ENCODE data around the gene ZNF644. TPM values are rescaled to one million over a fixed set of nuclear protein-coding genes. Genes with fewer than 3 reads are reported as not detected.

The ZNF644 gene
- total and polyA plus RNA-seq, 4 experiments from 2014 or later: 53.2 to 76.3 (median 67.5) TPM

DNA sequence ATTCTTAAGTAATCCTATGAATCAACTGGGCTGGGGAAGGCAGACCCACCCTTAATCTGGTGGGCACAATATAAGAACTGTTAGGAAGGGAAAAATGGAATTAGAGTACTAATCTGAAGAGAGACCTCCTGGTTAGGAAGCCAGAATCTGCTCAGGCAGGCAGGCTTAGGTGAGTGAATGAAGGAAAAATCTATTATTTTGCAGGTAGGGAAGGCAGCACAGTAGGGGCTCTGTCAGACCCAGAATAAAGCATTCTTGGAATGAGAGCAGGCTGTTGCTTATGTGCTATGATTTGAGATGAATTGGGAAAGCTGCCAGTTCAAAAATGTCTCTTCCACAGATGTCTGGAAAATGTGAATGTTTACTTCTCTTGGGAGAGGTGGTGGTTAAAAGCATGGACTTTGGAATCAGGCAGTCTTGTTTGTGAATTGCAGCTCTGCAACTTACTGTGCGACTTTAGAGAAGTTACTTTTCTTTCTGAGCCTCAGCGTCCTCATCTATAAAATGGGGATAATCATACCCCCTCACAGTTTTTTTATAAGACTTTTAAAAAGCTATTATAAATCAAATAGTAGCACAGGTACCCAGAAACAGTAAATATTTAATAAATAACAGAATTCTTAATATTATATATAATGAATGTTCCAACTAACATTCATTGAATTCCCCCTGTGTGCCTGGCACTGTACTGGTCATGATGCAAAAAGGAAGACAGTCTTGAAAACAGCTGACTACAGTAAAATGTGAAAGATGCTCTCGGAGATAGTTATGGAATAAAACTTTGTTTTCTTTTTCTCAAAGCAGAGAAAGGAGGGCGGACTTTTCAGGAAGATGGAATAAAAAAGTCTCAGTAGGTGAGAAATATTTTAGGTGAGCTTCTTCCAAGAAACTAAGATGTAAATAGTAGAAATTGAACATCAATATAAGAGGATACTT is 15.3 kb upstream of the ZNF644 start:
- Mint-ChIP-seq H3K4me3 (no peak overlapping the region), H3K9me3 (peaks cover 0 to 12% (median 9%) of the 10 kb centered on the region in 8 donors), H3K36me3 (peaks cover 3 to 5% of the 10 kb centered on the region in 2 donors), H3K4me1 (no peaks in the 10 kb centered on the region), H3K27me3 (peaks cover 15 to 16% of the 10 kb centered on the region in 2 donors), H3K27ac (no peak overlapping the region)
- no peaks in the 10 kb centered on the region for H3K36me3 ChIP-seq (ENCODE audit: insufficient read depth, low read length)
- DNase-seq: no peak
- ChIA-PET CTCF (ENCODE audit: partially characterized antibody) (interaction anchor here (1.7 kb wide), 1 partner anchor 11 kb away, joined by 3 read pairs; no protein-coding TSS in a partner anchor), POLR2A (ENCODE audit: partially characterized antibody) (no interaction called here)
- H3K4me3 ChIP-seq (ENCODE audit: low read length in 2 of 2): no peak overlapping the region
- H3K9me3 ChIP-seq (ENCODE audit: control insufficient read depth in 1 of 2, low read length in 2 of 2): no peaks in the 10 kb centered on the region
- no peak overlapping the region for H3K27ac ChIP-seq (ENCODE audit: low read depth, low read length)
- intact Hi-C loops (cut with micrococcal nuclease): no loop called here
- no peaks in the 10 kb centered on the region for H3K27me3 ChIP-seq (ENCODE audit: insufficient read depth, low read length)
- H3K4me1 ChIP-seq (ENCODE audit: insufficient read depth, low read length): no peaks in the 10 kb centered on the region

DNA sequence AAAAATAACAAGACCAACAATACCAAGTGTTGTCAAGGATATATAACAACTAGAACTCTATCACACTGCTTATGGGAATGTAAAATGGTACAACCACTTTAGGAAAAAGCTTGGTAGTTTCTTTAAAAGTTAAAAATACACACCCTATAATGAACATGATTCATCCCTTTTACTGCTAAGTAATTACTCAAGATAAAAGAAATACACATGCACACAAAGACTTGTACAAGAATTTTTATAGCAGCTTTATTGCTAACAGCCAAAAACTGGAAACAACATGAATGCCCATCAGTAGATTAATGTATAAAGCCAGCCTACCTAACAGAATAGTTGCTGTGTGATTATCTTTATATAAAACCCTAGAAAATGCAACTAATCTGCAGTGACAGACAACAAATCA is 10.5 kb upstream of the ZNF644 start:
- Mint-ChIP-seq H3K27me3 (peaks cover 19 to 21% of the 10 kb centered on the region in 2 donors), H3K4me3 (no peak overlapping the region), H3K27ac (no peak overlapping the region), H3K4me1 (no peaks in the 10 kb centered on the region), H3K36me3 (no peaks in the 10 kb centered on the region), H3K9me3 (no peaks in the 10 kb centered on the region)
- Histone ChIP-seq H3K27ac (ENCODE audit: low read depth, low read length) (no peak overlapping the region), H3K9me3 (ENCODE audit: control insufficient read depth in 1 of 2, low read length in 2 of 2) (no peaks in the 10 kb centered on the region), H3K4me1 (ENCODE audit: insufficient read depth, low read length) (no peaks in the 10 kb centered on the region), H3K27me3 (ENCODE audit: insufficient read depth, low read length) (no peaks in the 10 kb centered on the region), H3K36me3 (ENCODE audit: insufficient read depth, low read length) (no peaks in the 10 kb centered on the region), H3K4me3 (ENCODE audit: low read length in 2 of 2) (no peak overlapping the region)
- POLR2A ChIA-PET (ENCODE audit: partially characterized antibody): no interaction called here
- no peak for DNase-seq
- intact Hi-C loops (cut with micrococcal nuclease): no loop called here
- CTCF ChIA-PET (ENCODE audit: partially characterized antibody): interaction anchor here (0.8 to 1.0 kb wide), 2 partner anchors 9 to 134 kb away, joined by 3 read pairs; no protein-coding TSS in a partner anchor

DNA sequence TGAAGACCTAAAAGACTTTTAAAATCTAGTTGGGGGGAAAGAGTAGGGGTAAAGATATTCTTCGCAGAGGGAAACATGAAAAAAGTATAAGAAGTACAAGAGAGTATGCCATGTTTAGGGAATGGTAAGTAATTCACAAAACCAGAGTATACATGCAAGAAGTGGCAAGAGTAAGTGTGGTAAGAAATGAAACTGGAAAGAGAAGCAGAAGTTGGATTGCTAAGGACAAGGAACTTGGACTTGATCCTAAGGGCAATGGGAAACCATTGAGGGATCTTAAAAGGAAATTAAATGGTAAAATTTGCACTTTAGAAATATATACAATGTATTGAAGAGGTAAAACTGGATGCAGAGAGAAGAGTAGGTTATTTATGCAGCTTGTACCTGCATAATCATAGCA is 9.2 kb upstream of the ZNF644 start:
- DNase-seq: no peak
- Histone ChIP-seq H3K9me3 (ENCODE audit: control insufficient read depth in 1 of 2, low read length in 2 of 2) (no peaks in the 10 kb centered on the region), H3K4me1 (ENCODE audit: insufficient read depth, low read length) (no peaks in the 10 kb centered on the region), H3K4me3 (ENCODE audit: low read length in 2 of 2) (no peak overlapping the region), H3K36me3 (ENCODE audit: insufficient read depth, low read length) (no peaks in the 10 kb centered on the region), H3K27me3 (ENCODE audit: insufficient read depth, low read length) (no peaks in the 10 kb centered on the region), H3K27ac (ENCODE audit: low read depth, low read length) (no peak overlapping the region)
- ChIA-PET POLR2A (ENCODE audit: partially characterized antibody) (no interaction called here), CTCF (ENCODE audit: partially characterized antibody) (no interaction called here)
- intact Hi-C loops (cut with micrococcal nuclease): no loop called here
- peaks cover 0 to 3% (median 0%) of the 10 kb centered on the region in 4 donors for H3K4me1 Mint-ChIP-seq
- H3K27me3 Mint-ChIP-seq: peaks cover 15 to 21% of the 10 kb centered on the region in 2 donors
- H3K4me3 Mint-ChIP-seq: no peak overlapping the region
- no peak overlapping the region for H3K27ac Mint-ChIP-seq
- H3K36me3 Mint-ChIP-seq: no peaks in the 10 kb centered on the region
- no peaks in the 10 kb centered on the region for H3K9me3 Mint-ChIP-seq

DNA sequence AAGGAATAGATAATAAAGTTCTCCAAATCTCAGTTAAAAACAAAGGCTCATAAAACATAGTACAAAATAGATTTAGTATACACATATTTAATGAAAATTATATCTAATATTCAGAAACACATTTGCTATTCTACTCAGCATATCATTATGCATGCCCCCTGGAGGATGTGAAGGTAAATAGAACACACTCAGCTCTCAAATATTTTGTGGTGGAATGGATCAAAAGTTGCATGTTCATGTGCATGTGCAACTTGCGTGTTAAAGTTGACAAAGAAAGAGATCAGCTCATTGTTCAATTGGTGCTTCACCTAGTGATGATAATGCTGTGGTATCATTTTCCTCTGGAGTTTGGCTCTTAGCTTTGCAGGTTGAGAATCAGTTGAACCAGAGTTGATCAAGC is 4.9 kb upstream of the ZNF644 start:
- POLR2A ChIA-PET (ENCODE audit: partially characterized antibody): no interaction called here
- peaks cover 13% of the 10 kb centered on the region for H3K4me1 ChIP-seq (ENCODE audit: insufficient read depth, low read length)
- CTCF ChIA-PET (ENCODE audit: partially characterized antibody): interaction anchor here (0.5 to 2.3 kb wide), 6 partner anchors 8 to 312 kb away, joined by 3 to 10 read pairs (median 3); no protein-coding TSS in a partner anchor
- no peaks in the 10 kb centered on the region for H3K27me3 ChIP-seq (ENCODE audit: insufficient read depth, low read length)
- no peak overlapping the region for H3K4me3 ChIP-seq (ENCODE audit: low read length in 2 of 2)
- H3K36me3 ChIP-seq (ENCODE audit: insufficient read depth, low read length): no peaks in the 10 kb centered on the region
- no peak overlapping the region for H3K4me3 Mint-ChIP-seq
- H3K27ac ChIP-seq (ENCODE audit: low read depth, low read length): no peak overlapping the region
- peaks cover 6 to 9% of the 10 kb centered on the region in 2 donors for H3K27me3 Mint-ChIP-seq
- DNase-seq: peak in 1 of 5 donors; percentile 20
- H3K9me3 ChIP-seq (ENCODE audit: control insufficient read depth in 1 of 2, low read length in 2 of 2): no peaks in the 10 kb centered on the region
- intact Hi-C loops (cut with micrococcal nuclease): loop anchor here (5.0 kb wide), 1 partner anchor 449 kb away; no protein-coding TSS in a partner anchor
- H3K36me3 Mint-ChIP-seq: peaks cover 0 to under 1% of the 10 kb centered on the region in 2 donors
- no peaks in the 10 kb centered on the region for H3K9me3 Mint-ChIP-seq
- no peak overlapping the region for H3K27ac Mint-ChIP-seq
- H3K4me1 Mint-ChIP-seq: peaks cover 12 to 29% (median 16%) of the 10 kb centered on the region in 4 donors

DNA sequence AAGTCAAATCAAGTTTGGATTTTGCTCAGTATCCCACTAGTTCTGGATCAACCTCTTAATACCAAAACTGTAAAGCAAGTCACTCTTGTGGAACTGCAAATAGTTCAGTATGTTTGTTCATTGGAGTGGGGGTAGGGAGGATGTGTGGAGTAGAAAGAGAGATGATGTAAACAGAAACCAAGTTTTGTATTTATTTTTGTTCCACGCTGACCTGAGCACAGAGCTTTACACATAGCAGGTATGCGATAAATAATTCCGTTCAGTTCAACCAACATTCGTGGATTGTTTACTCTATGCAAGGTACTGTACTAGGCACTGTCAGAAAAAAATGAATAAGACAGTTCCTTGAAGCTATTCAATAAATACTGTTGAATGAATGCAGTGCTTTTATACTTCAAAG is 4.5 kb upstream of the ZNF644 start:
- intact Hi-C loops (cut with micrococcal nuclease): loop anchor here (5.0 kb wide), 1 partner anchor 449 kb away; no protein-coding TSS in a partner anchor
- H3K27me3 ChIP-seq (ENCODE audit: insufficient read depth, low read length): no peaks in the 10 kb centered on the region
- Mint-ChIP-seq H3K9me3 (no peaks in the 10 kb centered on the region), H3K27me3 (peaks cover 4 to 6% of the 10 kb centered on the region in 2 donors), H3K27ac (peak overlapping the region in 1 of 7 donors; percentile 41), H3K4me1 (peaks cover 12 to 30% (median 17%) of the 10 kb centered on the region in 4 donors), H3K36me3 (peaks cover 0 to 4% of the 10 kb centered on the region in 2 donors), H3K4me3 (no peak overlapping the region)
- no peak overlapping the region for H3K4me3 ChIP-seq (ENCODE audit: low read length in 2 of 2)
- H3K9me3 ChIP-seq (ENCODE audit: control insufficient read depth in 1 of 2, low read length in 2 of 2): no peaks in the 10 kb centered on the region
- H3K27ac ChIP-seq (ENCODE audit: low read depth, low read length): no peak overlapping the region
- peaks cover 13% of the 10 kb centered on the region for H3K4me1 ChIP-seq (ENCODE audit: insufficient read depth, low read length)
- H3K36me3 ChIP-seq (ENCODE audit: insufficient read depth, low read length): no peaks in the 10 kb centered on the region
- POLR2A ChIA-PET (ENCODE audit: partially characterized antibody): no interaction called here
- CTCF ChIA-PET (ENCODE audit: partially characterized antibody): interaction anchor here (0.5 to 2.3 kb wide), 6 partner anchors 8 to 311 kb away, joined by 3 to 10 read pairs (median 3); no protein-coding TSS in a partner anchor
- no peak for DNase-seq

DNA sequence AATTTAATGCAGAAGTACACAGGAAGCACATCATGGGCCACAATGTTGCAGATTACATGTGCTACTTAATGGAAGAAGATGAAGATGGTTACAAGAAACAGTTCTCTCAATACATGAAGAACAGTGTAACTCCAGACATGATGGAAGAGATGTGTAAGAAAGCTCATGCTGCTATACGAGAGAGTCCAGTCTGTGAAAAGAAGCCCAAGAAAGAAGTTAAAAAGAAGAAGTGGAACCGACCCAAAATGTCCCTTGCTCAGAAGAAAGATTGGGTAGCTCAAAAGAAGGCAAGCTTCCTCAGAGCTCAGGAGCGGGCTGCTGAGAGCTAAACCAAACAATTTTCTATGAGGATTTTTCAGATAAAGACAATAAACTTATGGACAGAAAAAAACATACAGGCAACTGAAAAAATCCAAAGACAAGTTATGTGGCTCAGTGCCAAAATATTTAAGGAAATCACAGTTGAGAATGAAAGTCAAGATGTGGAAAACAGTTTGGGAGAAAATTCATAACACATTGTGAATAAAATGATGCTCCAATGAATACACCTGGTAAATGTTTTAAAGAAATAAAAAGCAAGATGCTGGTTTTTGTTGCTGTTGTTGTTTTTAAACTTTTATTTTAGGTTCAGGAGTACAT is 2.8 kb upstream of the ZNF644 start:
- Histone ChIP-seq H3K4me3 (ENCODE audit: low read length in 2 of 2) (no peak overlapping the region), H3K9me3 (ENCODE audit: control insufficient read depth in 1 of 2, low read length in 2 of 2) (no peaks in the 10 kb centered on the region), H3K4me1 (ENCODE audit: insufficient read depth, low read length) (peaks cover 29% of the 10 kb centered on the region), H3K27ac (ENCODE audit: low read depth, low read length) (no peak overlapping the region), H3K36me3 (ENCODE audit: insufficient read depth, low read length) (no peaks in the 10 kb centered on the region), H3K27me3 (ENCODE audit: insufficient read depth, low read length) (no peaks in the 10 kb centered on the region)
- Mint-ChIP-seq H3K27me3 (no peaks in the 10 kb centered on the region), H3K4me3 (peak overlapping the region in 1 of 8 donors; percentile 11), H3K9me3 (no peaks in the 10 kb centered on the region), H3K27ac (peak overlapping the region in 3 of 7 donors; percentile 13 to 65 (median 33)), H3K36me3 (peaks cover 0 to 14% of the 10 kb centered on the region in 2 donors), H3K4me1 (peaks cover 19 to 45% (median 32%) of the 10 kb centered on the region in 4 donors)
- intact Hi-C loops (cut with micrococcal nuclease): loop anchor here (5.0 kb wide), 4 partner anchors 177 to 1938 kb away; partner anchors contain the start of gene DIPK1A
- POLR2A ChIA-PET (ENCODE audit: partially characterized antibody): no interaction called here
- CTCF ChIA-PET (ENCODE audit: partially characterized antibody): no interaction called here
- DNase-seq: no peak

All from CD4-positive, alpha-beta memory T cell (primary cell).